ENCODE measurements around the gene NTM.

The NTM gene

GRCh38 chr11:131549099-131549498, 178.7 kb downstream of the NTM start:
- ATAC-seq (ENCODE audit: low read depth), result no peak
- H3K36me3 ChIP-seq (ENCODE audit: low read depth), result no peaks in the 10 kb centered on the region
- H3K27ac ChIP-seq (ENCODE audit: poor library complexity, severe bottlenecking), result no peak overlapping the region

GRCh38 chr11:131549770-131550169, 179.4 kb downstream of the NTM start:
- H3K27me3 ChIP-seq (ENCODE audit: insufficient read depth, poor library complexity, severe bottlenecking), result peaks cover 20% of the 10 kb centered on the region
- DNase-seq (ENCODE audit: low spot score) (no peak), ATAC-seq (ENCODE audit: low read depth) (no peak)
- no peak overlapping the region for H3K4me3 ChIP-seq (ENCODE audit: severe bottlenecking)
- H3K9me3 ChIP-seq (ENCODE audit: severe bottlenecking), result no peaks in the 10 kb centered on the region
- no peak for TF ChIP-seq CTCF (IDR thresholded peaks at IDR 0.05; ENCODE audit: poor library complexity, severe bottlenecking)
- no peaks in the 10 kb centered on the region for H3K36me3 ChIP-seq (ENCODE audit: low read depth)
- H3K4me1 ChIP-seq (ENCODE audit: insufficient read depth, poor library complexity, severe bottlenecking), result no peaks in the 10 kb centered on the region
- H3K27ac ChIP-seq (ENCODE audit: poor library complexity, severe bottlenecking), result no peak overlapping the region

More at GRCh38 chr11:131549099-131549498, 178.7 kb downstream of the NTM start:
- no peak for TF ChIP-seq CTCF (IDR thresholded peaks at IDR 0.05; ENCODE audit: poor library complexity, severe bottlenecking)
- Histone ChIP-seq H3K4me1 (ENCODE audit: insufficient read depth, poor library complexity, severe bottlenecking) (no peaks in the 10 kb centered on the region), H3K27me3 (ENCODE audit: insufficient read depth, poor library complexity, severe bottlenecking) (peaks cover 20% of the 10 kb centered on the region), H3K9me3 (ENCODE audit: severe bottlenecking) (no peaks in the 10 kb centered on the region), H3K4me3 (ENCODE audit: severe bottlenecking) (no peak overlapping the region)
- DNase-seq (ENCODE audit: low spot score), result no peak

- no peak overlapping the region for H3K4me3 ChIP-seq (ENCODE audit: severe bottlenecking)
- no peaks in the 10 kb centered on the region for H3K4me1 ChIP-seq (ENCODE audit: insufficient read depth, poor library complexity, severe bottlenecking)
- no peak for DNase-seq (ENCODE audit: low spot score)
- H3K27me3 ChIP-seq (ENCODE audit: insufficient read depth, poor library complexity, severe bottlenecking), result no peaks in the 10 kb centered on the region
- H3K36me3 ChIP-seq (ENCODE audit: low read depth), result no peaks in the 10 kb centered on the region
- H3K9me3 ChIP-seq (ENCODE audit: severe bottlenecking), result no peaks in the 10 kb centered on the region
- TF ChIP-seq CTCF (IDR thresholded peaks at IDR 0.05; ENCODE audit: poor library complexity, severe bottlenecking), result no peak
- no peak for ATAC-seq (ENCODE audit: low read depth)
- H3K27ac ChIP-seq (ENCODE audit: poor library complexity, severe bottlenecking), result no peak overlapping the region
These were observed 189.9 kb downstream of the NTM start for GRCh38 chr11:131560287-131560686.

GRCh38 chr11:131561501-131561900, 191.1 kb downstream of the NTM start:
- Histone ChIP-seq H3K36me3 (ENCODE audit: low read depth) (no peaks in the 10 kb centered on the region), H3K9me3 (ENCODE audit: severe bottlenecking) (no peaks in the 10 kb centered on the region), H3K27ac (ENCODE audit: poor library complexity, severe bottlenecking) (no peak overlapping the region), H3K4me1 (ENCODE audit: insufficient read depth, poor library complexity, severe bottlenecking) (no peaks in the 10 kb centered on the region), H3K27me3 (ENCODE audit: insufficient read depth, poor library complexity, severe bottlenecking) (no peaks in the 10 kb centered on the region), H3K4me3 (ENCODE audit: severe bottlenecking) (no peak overlapping the region)
- DNase-seq (ENCODE audit: low spot score) (no peak), ATAC-seq (ENCODE audit: low read depth) (no peak)
- TF ChIP-seq CTCF (IDR thresholded peaks at IDR 0.05; ENCODE audit: poor library complexity, severe bottlenecking), result no peak

GRCh38 chr11:131561972-131562371, 191.6 kb downstream of the NTM start:
- H3K4me3 ChIP-seq (ENCODE audit: severe bottlenecking), result no peak overlapping the region
- H3K27ac ChIP-seq (ENCODE audit: poor library complexity, severe bottlenecking), result no peak overlapping the region
- H3K27me3 ChIP-seq (ENCODE audit: insufficient read depth, poor library complexity, severe bottlenecking), result no peaks in the 10 kb centered on the region
- no peaks in the 10 kb centered on the region for H3K4me1 ChIP-seq (ENCODE audit: insufficient read depth, poor library complexity, severe bottlenecking)
- TF ChIP-seq CTCF (IDR thresholded peaks at IDR 0.05; ENCODE audit: poor library complexity, severe bottlenecking), result no peak
- no peaks in the 10 kb centered on the region for H3K36me3 ChIP-seq (ENCODE audit: low read depth)
- H3K9me3 ChIP-seq (ENCODE audit: severe bottlenecking), result no peaks in the 10 kb centered on the region
- ATAC-seq (ENCODE audit: low read depth) (no peak), DNase-seq (ENCODE audit: low spot score) (no peak)
